ENCODE data around the gene PCDHGB3.

DNA sequence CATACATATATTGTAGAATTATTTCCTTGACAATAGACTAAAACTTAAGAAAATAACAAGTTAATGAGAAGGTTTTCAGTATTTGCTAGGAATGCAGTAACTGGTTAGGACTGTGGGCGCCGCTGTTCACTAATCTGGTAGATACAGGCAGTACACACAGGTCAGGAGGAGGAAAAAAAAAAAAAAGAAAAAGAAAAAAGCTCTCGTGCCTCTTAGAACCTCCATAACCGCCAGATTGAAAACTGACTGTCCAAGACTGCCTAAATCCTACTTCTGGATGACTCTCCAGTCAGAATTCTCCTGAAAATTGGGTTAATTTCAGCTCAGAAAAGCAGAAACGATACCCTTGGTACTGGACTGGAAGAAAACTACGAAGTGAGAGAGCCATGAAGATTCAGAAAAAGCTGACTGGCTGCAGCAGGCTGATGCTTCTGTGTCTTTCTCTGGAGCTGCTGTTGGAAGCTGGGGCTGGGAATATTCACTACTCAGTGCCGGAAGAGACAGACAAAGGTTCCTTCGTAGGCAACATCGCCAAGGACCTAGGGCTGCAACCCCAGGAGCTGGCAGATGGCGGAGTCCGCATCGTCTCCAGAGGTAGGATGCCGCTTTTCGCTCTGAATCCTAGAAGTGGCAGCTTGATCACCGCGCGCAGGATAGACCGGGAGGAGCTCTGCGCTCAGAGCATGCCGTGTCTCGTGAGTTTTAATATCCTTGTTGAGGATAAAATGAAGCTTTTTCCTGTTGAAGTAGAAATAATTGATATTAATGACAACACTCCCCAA, 39.6 kb upstream of the PCDHGB3 start, which contains the start of gene PCDHGA1:
- TF ChIP-seq EP300 (IDR thresholded peaks at IDR 0.05) = no peak
- TF ChIP-seq, protein P1, sequence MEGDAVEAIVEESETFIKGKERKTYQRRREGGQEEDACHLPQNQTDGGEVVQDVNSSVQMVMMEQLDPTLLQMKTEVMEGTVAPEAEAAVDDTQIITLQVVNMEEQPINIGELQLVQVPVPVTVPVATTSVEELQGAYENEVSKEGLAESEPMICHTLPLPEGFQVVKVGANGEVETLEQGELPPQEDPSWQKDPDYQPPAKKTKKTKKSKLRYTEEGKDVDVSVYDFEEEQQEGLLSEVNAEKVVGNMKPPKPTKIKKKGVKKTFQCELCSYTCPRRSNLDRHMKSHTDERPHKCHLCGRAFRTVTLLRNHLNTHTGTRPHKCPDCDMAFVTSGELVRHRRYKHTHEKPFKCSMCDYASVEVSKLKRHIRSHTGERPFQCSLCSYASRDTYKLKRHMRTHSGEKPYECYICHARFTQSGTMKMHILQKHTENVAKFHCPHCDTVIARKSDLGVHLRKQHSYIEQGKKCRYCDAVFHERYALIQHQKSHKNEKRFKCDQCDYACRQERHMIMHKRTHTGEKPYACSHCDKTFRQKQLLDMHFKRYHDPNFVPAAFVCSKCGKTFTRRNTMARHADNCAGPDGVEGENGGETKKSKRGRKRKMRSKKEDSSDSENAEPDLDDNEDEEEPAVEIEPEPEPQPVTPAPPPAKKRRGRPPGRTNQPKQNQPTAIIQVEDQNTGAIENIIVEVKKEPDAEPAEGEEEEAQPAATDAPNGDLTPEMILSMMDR (IDR thresholded peaks at IDR 0.05) = no peak
- TF ChIP-seq POLR2A (IDR thresholded peaks at IDR 0.05) = no peak
